Kidney capillary endothelial cell (primary cell): ENCODE results near the gene MANEAL.

Experiments used
- DNase-seq: peaks from one replicate; pipeline ENCODE4 v3.0.0-alpha.2; 2018; ENCODE audit warnings: low spot score

Gene MANEAL

DNA sequence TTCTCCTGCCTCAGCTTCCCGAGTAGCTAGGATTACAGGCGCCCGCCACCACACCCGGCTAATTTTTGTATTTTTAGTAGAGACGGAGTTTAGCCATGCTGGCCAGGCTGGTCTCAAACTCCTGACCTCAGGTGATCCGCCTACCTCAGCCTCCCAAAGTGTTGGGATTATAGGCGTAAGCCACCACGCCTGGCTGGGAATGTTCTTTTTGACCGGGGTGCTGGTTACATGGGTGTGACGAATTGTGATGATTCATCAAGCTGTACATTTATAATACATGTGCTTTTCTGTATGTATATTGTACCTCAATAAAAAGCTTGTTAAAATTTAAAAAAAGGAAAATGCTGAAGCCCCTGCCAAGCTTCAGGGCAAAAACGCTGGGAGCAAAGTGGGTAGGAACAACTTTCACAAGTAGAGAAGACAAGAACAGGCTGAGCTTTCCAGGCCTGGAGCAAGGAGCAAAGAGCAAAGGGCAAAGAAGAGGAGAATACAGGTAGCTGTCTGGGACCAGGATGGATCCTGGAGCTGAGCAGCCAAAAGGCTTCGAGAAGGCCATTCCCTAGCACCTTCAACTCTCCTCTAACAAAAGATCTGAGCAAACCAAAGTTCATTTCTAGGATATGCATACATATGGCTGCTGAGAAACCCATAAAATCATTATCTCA is 34.9 kb downstream of the MANEAL start:
- DNase-seq = no peak

DNA sequence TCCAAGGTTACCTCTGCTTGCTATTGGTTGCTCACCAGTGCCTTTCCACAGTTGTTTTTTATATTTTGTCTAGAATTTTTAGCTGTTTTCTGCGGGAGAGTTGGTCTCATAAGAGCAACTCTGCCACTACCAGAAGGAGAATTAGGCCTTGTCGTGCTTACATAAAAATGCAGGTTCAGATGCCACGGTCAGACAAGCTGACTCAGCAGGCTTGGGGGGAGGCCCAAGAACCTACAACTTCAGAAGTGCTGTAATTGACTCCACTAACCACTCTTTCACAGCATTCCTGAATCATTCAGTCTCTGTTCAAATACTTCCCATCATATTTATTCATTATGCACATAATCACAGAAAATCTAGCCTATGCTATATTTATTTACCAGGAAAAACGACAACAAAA is 37.5 kb downstream of the MANEAL start:
- DNase-seq = no peak

DNA sequence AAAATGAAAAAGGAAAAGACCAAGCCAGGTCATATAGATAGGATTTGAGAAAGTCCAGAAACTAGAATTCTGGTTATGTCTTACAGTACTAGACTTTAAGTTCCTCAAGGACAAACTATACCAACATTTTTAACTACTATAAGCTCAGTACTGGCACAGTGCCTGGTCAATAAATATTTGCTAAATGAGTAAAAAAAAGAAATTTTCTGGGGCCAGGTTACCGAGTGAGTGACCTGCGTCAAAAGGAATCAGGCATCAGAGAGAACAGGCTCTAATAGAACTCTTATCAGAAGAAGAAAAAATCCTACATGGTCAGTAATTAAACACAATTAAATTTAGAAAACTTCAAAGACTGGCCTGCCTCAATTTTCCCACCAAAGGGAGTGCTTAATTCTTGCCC is 38.2 kb downstream of the MANEAL start:
- no peak for DNase-seq

DNA sequence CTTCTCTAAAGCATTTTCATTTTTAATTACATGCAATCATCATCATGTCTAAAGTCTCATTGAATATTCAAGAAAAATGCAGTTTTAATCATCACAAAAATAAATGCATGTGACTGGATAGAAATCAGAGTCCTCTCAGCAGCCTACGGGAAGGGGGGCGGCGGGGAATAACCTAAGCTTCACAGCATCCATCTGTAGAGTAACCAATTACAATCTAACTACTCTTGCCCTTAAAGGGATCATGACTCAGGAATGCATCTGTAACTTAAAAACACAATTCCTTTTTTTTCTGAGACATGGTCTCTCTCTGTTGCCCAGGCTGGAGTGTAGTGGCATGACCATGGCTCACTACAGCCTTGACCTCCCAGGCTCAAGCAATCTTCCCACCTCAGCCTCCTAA is 43.1 kb downstream of the MANEAL start:
- DNase-seq = no peak

DNA sequence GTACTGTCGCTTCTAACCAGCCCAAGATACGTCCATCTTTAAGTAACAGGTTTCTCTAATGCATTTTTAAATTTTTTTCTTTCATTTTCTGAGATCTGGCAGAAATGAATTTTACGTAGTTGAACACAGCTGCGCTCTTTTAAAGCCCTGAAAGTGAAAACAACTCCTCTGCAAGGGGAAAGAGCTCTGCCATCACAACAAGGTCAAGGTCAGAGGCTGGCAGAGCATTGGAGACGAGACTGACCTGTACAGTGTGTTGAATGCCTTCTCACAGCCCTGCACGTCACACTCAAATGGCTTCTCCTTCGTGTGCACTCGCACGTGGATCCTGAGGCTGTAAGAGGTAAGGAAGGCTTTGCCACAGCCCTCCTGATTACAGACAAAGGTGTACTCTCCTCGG is 46.0 kb downstream of the MANEAL start:
- DNase-seq = no peak

DNA sequence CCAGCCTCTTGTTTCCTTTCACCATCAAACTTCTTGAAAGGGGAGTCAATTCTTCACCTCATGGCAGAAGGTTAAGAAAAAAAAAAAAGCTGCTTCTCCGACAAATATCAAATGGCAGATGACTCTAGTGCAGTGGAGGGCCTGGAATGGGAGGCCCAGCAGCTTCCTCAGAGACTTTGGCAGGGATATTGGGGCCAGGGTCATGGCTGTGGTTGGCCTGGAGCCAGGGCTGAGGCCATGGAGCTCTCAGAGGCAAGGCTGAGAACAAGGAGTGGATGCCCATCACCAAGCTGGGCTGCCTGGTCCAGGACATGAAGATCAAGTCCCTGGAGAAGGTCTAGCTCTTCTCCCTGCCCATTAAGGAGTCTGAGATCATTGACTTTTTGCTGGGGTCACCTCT is 47.1 kb downstream of the MANEAL start:
- no peak for DNase-seq

DNA sequence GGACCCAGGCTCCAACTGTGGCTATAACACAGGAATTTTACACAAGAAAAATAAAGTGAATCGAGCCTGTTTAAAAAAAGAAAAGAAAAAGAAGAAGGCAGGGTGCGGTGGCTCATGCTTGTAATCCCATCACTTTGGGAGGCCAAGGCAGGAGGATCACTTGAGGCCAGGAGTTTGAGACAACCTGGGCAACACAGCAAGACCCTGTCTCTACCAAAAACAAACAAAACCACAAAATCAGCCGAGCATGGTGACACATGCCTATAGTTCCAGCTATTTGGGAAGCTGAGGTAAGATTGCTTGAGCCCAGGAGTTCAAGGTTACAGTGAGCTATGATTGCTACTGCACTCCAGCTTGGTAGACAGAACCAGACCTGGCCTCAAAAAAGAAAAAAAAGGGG is 48.0 kb downstream of the MANEAL start:
- no peak for DNase-seq

DNA sequence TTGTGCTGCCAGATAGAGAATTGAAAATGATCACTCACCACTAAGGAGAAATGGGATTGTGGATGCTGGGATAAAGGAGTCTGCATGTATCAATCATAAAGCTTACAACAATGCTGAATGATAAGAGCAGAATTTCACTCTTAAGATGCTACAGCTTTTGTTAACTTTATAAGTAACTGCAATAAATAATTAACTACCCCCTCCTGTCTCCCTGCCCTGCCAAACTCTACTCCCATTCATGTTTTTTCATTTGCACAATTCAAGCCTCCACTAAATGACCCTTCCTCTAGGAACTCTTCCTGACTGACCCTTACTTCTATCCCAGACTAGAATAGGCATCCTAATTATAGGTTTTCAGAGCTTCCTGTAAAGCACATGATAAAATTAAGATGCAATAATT is 50.9 kb downstream of the MANEAL start:
- no peak for DNase-seq

DNA sequence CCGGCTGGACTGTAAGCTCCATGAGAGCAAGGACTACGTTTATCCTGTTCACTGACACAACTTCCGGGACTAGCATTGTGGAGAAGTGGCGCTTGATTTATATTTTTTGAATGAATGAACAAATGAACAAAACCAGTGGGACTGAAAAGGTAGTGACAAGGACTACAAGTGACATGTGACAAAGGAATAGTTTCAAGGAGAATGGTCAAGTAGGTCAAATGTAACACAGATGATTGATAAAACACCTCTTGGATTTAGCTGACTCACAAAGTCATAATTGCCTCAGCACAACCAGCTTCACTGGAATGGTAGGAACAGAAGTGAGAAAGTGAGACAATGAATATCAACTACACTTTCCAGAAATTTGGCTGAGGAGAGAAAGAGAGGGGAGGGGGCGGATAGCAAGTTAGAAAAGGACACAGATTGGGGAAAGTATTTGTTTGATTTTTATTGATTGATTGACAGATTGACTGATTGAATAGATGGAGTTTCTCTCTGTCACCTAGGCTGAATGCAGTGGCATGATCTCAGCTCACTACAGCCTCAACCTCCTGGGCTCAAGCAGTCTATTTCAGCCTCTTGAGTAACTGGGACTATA is 51.5 kb downstream of the MANEAL start:
- no peak for DNase-seq

DNA sequence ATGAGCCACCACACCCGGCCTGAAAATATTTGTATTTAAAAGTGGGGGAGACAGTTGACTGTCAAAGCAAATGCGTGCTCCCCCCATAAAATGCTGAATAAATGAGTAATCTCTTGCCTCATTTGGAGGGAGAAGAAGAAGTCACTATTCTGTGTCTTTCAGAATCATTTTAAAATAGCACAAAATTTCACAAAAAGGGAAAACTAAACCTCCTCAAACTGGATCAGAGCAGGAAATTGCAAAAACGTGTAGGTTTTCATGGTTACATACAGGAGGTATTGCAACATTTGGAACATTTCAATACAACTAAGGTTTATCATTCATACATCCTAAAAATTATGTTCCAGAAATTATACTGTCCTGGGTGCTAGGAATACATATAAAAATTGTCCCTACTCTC is 52.1 kb downstream of the MANEAL start:
- DNase-seq = no peak

DNA sequence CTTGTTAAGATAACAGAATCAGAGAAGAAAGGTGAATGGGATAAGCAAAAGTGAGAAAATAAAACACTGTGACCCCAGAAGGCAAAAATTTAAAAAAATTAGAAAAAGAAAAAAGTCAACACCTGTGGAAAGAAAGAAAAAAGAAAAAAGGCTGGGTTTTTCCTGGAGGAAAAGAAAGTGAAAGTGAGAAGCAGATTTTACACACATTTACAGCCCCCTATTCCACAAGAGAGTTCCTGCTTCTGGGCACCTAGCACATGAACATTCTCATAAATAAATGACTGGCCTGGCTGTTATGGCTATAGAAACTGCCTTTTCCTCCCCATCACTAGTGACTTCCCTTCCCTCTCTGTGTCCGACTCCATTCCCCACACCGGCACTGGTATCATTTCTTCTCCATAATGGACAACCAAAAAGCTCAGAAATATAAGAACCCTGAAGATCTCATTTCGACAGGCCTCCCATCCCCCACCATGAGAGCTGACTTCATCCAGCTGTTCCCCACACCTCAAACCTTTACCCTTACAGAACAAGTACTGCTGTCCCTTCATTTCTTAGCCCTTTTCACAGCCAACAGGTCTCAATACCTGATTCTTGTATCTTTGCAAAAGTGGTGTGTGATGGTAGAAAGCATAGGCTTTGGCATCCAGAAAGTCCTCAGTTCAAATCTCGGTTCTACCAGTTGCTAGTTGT is 53.1 kb downstream of the MANEAL start:
- DNase-seq = no peak

DNA sequence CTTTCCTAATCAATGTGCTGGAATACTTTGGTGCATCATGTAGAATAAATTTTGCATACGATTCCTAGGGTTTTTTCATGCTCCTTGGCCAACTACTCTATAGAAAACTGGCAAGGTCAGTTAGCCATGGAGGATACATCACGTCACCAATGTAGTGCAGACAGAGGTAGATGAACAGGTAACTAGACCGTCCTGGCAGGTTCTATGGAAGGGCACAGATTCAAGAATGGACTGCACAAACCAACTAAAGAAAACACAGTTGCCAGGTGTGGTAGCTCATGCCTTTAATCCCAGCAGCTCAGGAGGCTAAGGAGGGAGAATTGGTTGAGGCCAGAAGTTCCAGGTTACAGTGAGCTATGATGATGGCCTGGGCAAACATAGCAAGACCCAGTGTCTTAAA is 55.8 kb downstream of the MANEAL start:
- no peak for DNase-seq

DNA sequence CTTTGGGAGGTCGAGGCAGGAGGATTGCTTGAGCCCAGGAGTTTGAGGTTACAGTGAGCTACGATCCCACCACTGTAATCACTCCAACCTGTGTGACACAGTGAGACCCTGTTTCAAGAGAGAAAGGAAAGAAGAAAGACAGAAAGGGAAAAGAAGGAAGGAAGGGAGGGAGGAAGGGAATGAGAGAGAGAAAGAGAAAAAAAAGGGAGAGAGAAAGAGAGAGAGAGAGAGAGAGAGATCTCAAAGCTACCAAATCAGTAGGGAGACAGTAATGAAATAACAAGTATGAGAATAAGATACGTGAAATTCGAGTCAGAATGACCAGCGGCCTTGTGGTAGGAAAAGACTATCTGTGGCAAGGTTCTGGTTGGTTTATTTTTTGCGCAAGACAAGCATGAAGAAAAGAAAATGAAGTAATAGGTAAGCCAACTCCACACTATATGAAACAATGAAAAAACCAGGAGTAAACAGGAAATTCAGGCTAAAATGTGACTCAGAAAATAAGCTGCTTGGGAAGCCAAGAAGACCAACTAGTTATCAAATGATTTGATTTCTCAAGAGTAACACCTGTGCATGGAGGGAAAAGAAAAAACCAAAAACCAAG is 56.8 kb downstream of the MANEAL start:
- DNase-seq = no peak
